Activated CD8-positive, alpha-beta memory T cell treated with anti-CD3 and anti-CD28 coated beads for 4 hours (primary cell): Measurements from ENCODE around the gene GATM.
"Not testable (repeated sequence)": the region's sequence is repeated elsewhere in the genome, so short reads cannot be mapped to it uniquely, and the experiment has no call there.

Source experiments
- DNase-seq, 2 donors: peaks; one replicate each; pipeline ENCODE4 v3.0.0-alpha.2; 2020; ENCODE audit warnings: low read depth in 2 of 2

GATM gene

DNA sequence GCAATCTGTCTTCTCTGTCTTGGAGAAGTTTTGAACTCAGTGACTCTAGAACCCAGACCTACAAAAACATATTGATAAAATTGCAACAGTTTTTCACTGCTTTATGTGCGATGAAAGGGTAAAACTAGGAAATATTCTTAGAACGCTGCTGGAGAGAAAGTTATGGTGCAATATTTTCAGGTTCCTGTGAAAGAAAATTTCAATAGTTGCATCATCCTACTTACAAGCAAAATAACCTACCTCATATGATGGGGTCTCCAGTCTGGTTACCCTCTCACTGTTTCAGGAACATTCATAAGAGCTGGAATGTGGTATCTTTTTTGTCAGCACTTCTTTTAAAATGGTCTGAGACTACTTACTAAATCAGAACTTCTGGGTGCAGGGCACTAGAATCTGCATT lies 27.1 kb downstream of the GATM start:
- DNase-seq = no peak

- no peak for DNase-seq
These were observed 28.7 kb downstream of the GATM start for GRCh38 chr15:45349623-45350022.

DNA sequence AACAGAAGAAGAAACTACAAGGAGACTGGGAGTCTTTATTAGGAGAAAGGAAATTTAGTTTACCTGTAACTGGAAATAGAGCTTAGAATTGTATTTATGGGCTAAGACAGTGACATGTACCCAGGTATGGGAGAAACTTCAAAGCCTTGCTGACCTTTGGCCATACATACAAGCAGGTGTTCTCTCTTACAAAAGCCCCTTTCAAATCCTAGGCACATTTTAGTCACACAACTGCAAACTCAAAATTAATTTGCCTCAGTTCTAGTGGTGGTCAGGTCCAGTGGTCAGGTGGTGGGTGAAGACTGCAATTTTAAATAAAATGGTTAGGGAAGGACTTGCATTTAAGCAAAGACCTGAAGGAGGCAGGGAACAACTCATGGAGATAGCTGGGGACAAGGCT lies 30.4 kb downstream of the GATM start:
- DNase-seq = no peak

DNA sequence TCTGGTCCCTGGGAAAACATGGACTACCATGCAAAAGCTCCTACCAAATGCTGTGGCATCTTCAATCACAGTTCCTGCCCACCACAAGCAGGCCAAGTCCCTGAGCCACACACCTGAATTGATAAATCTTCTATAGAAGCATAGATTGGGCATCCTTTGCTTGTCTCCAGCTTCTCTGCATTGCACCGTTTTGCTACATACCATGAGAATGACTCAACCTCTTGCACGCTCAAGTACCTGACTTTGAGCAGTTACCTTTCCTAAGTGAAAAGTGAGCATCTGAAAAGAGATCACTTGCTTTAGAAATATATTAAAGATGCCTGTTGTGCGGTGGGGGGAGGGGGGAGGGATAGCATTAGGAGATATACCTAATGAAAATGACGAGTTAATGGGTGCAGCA lies 31.3 kb downstream of the GATM start:
- DNase-seq = no peak

GRCh38 chr15:45346381-45346780 lies 32.0 kb downstream of the GATM start:
- no peak for DNase-seq

DNA sequence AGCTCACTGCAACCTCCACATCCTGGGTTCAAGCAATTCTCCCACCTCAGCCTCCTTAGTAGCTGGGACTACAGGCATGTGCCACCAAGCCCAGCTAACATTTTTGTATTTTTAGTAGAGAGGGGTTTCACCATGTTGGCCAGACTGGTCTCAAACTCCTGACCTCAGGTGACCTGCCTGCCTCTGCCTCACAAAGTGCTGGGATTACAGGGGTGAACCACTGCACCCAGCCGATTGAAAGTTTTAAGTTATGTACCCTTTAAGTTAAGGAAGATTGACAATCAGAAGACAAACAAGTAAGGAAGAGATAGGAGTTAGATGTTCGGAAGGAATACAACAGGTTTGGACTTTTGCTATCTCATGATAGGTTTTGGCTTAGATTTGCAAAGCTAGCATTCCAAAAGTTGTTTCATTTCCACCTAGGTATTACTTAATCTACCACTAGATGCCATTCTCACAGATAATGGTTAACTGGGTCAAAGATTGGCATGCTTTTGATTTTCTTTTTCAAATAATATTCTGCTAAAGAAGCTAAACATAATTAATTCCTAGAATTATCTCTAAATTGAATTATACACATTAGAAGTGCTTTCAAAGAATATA lies 35.0 kb downstream of the GATM start:
- no peak for DNase-seq

DNA sequence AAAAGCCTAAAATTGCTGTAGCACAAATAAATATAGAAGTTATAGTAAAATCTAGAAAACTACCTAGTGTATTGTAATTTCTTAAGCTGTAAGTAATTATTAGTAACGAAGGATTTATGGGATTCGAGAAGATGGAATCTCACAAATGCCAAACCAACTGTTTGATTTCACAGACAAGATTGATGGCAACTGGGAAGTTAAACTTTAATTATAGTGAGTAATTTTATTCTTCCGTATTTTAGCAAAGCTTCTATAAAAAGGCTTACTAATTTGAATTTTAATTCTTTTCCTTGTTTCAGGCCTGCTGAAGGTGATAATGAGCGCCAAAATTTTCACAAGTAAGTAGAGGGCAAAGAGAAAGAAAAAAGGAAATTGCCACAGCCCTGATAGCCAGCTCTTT lies 36.6 kb downstream of the GATM start:
- DNase-seq = no peak

GRCh38 chr15:45340429-45340828 lies 37.9 kb downstream of the GATM start:
- no peak for DNase-seq

- peak in 1 of 2 donors; percentile 1 for DNase-seq
These were observed 39.9 kb downstream of the GATM start for GRCh38 chr15:45338417-45338816.

- no peak for DNase-seq
These were observed 41.1 kb downstream of the GATM start for GRCh38 chr15:45337224-45337623.

- DNase-seq = no peak
These were observed 44.8 kb downstream of the GATM start for GRCh38 chr15:45333550-45333949.

DNA sequence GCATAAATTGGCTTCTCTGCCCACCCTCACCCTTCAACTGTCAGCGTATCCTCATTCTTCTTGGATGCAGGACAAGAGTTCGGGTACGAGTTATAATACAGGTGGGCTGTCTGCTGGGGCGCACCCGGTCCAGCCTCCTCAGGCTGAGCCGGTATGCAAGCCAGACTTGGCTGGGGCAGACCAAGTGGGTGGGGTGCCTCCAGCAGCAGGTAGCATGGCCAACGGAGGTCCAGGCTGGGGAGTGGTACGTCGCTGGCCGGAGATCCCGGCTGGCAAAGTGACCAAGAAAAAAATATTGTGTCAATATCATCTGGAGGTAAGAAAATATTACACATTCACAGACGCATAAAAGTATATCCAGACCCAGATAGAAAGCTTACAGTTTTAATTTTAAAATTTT lies 45.6 kb downstream of the GATM start:
- no peak for DNase-seq

DNA sequence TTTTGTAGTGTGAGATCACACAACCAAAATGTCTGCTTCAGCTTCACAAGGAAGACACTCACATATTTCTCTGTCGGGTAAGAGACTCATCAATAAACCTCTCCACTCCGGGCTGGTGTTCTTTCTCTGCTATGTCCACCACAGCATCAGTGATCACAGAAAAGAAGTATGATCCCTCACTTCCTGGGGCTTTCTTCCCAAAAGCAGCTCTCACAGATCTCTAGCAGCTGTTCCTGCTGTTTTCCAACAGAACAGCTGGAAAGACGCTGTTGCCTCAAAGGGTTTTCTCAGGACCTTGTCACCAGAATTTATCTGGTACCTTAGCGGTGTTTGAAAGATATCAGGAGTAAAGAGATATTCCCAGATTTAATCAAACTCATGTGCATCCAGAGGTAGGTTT lies 46.4 kb downstream of the GATM start:
- DNase-seq = no peak

DNA sequence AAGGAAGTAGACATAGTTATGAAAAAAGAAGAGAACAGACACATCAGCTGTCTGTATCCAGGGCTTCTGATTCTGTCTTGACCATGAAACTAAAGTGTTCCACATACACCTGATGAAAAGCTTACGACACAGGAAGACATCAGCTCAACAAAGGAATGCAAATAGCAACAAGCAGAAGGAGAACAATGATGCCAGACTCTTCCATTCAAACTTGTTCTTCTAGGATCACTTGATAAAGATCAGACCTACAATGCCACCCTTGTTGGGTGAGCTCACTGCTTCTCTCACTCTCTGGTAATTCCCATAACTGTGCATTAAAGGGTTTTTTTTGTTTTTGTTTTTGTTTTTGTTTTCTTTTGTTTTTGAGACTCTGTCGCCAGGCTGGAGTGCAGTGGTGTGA lies 49.7 kb downstream of the GATM start:
- DNase-seq = no peak

DNA sequence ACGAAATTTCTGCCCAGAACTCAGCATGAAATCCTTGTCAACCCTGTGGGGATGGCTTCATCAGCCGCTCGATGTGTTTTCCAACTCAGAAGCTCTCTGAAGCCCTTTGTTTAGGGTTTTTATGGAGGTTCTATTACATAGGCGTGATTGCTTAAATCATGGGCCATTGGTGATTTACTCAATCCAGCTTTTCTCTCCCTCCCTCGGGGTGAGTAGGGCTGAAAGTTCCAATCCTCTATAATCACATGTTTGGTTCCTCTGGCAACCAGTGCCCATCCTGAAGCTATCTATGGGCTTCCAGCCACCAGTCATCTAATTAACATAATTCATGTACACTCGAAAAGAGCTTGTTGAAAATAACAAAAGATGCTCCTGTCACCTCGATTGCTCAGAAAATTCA lies 51.6 kb downstream of the GATM start:
- no peak for DNase-seq

DNA sequence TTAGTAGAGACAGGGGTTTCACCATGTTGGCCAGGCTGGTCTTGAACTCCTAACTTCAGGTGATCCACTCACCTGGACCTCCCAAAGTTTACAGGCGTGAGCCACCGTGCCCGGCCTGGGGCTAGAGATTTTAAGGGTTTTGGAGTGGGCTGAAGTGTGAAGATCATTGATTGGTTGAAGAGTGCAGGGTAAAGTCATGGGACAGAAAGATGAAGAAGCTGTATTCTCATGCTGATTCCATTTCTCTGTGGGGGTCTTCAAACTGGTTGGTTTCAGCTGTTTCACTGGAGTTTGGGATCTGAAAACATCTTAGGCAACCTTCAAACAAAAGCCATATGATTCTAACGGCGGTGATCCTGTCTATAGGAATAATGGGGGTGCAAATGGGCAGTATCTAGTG lies 52.1 kb downstream of the GATM start:
- no peak for DNase-seq

GRCh38 chr15:45320581-45321205 lies 57.7 kb downstream of the GATM start:
- DNase-seq = no peak

- DNase-seq = no peak
These were observed 58.7 kb downstream of the GATM start for GRCh38 chr15:45319472-45320214.

DNA sequence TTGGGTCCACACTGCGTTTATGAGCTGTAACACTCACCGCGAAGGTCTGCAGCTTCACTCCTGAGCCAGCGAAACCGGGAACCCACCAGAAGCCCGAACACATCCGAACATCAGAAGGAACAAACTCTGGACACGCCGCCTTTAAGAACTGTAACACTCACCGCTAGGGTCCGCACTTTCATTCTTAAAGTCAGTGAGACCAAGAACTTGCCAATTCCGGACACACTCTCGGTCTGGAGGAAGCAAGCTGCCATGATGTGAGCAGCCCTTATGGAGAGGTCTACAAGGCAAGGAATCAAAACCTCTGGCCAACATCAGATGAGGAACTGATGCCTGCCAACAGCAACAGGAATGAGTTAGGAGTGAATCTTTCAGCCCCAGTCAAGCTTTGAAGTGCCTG lies 63.4 kb downstream of the GATM start:
- no peak for DNase-seq

DNA sequence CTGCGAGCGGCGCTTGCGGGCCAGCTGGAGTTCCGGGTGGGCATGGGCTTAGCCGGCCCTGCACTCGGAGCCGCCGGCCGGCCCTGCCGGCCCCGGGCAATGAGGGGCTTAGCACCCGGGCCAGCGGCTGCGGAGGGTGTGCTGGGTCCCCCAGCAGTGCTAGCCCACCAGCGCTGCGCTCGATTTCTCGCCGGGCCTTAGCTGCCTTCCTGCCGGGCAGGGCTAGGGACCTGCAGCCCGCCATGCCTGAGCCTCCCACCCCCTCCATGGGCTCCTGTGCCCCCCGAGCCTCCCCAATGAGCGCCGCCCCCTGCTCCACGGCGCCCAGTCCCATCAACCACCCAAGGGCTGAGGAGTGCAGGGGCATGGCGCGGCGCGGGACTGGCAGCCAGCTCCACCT lies 64.2 kb downstream of the GATM start:
- not testable (repeated sequence) for DNase-seq
